K562 (cell line): ENCODE measurements around the gene STX3. TPM values are rescaled to one million over a fixed set of nuclear protein-coding genes. Genes with fewer than 3 reads are reported as not detected.
A peak's percentile ranks its signal among the peaks of the same experiment; 100 is the strongest.

ENCODE experiments used
- CHD1 ChIP-seq: fragments of 200-600 bp; sonication (generic); IDR thresholded peaks from one replicate; pipeline ENCODE4 v1.6.1; 2012; ENCODE audit warnings: mild to moderate bottlenecking, moderate library complexity, low read length, inconsistent platforms
- CTCF ChIP-seq, 3 experiments: IDR thresholded peaks in 2 of 3; conservative IDR thresholded peaks in 1 of 3; 2 replicates each; pipeline ENCODE4 v1.5.1; 2011 to 2012; ENCODE audit warnings: low read length in 3 of 3, mild to moderate bottlenecking in 3 of 3, control low read depth in 2 of 3, improper control_type of control experiment in 1 of 3, inconsistent platforms in 1 of 3, low read depth in 1 of 3, mixed read lengths in 1 of 3, moderate library complexity in 1 of 3; ENCODE audit not compliant: insufficient read depth in 2 of 3
- CUX1 ChIP-seq: fragments of 200-800 bp; sonication (Bioruptor generic); IDR thresholded peaks from 2 replicates; pipeline ENCODE4 v1.6.1; 2016; ENCODE audit warnings: missing genetic modification characterization, missing compliant biosample characterization
- DPF2 ChIP-seq: fragments of 450-650 bp; IDR thresholded peaks from 2 replicates; pipeline ENCODE4 v1.6.1; 2016
- JUN ChIP-seq, 2 experiments: sonication (generic) in 1 of 2; formaldehyde crosslinking in 1 of 2; IDR thresholded peaks; 2 replicates each; pipeline versions ENCODE4 v1.6.1 to v1.8.0; 2012 to 2022; ENCODE audit warnings: borderline replicate concordance in 2 of 2, mild to moderate bottlenecking in 2 of 2, improper control_type of control experiment in 1 of 2, low read depth in 1 of 2, low read length in 1 of 2, missing genetic modification reagents in 1 of 2
- MAFK ChIP-seq: IDR thresholded peaks from 2 replicates; pipeline ENCODE4 v1.6.1; 2011; ENCODE audit warnings: low read length, improper control_type of control experiment
- MAX ChIP-seq: sonication (generic); formaldehyde crosslinking; IDR thresholded peaks from 2 replicates; pipeline ENCODE4 v1.9.0; 2022; ENCODE audit warnings: mild to moderate bottlenecking, missing genetic modification reagents
- NFE2L1 ChIP-seq: fragments of 450-650 bp; IDR thresholded peaks from 2 replicates; pipeline ENCODE4 v1.6.1; 2016; ENCODE audit warnings: missing genetic modification characterization, low read depth, mild to moderate bottlenecking, missing compliant biosample characterization, moderate library complexity, borderline replicate concordance
- NONO ChIP-seq, 2 experiments: fragments of 200-400 bp in 1 of 2; fragments of 450-650 bp in 1 of 2; formaldehyde crosslinking in 1 of 2; IDR thresholded peaks; 2 replicates each; pipeline ENCODE4 v1.6.1; 2017; ENCODE audit warnings: low read depth in 2 of 2, mild to moderate bottlenecking in 2 of 2, moderate library complexity in 2 of 2, low read length in 1 of 2
- NRF1 ChIP-seq, 2 experiments: fragments of 450-650 bp; IDR thresholded peaks in 1 of 2; conservative IDR thresholded peaks in 1 of 2; 2 replicates each; pipeline ENCODE4 v1.6.1; 2014; ENCODE audit warnings: mild to moderate bottlenecking in 2 of 2
- PYGO2 ChIP-seq: fragments of 450-650 bp; IDR thresholded peaks from 2 replicates; pipeline ENCODE4 v1.6.1; 2016; ENCODE audit warnings: mild to moderate bottlenecking, missing genetic modification characterization, moderate library complexity, missing compliant biosample characterization
- SAP30 ChIP-seq: fragments of 200-600 bp; sonication (generic); IDR thresholded peaks from 2 replicates; pipeline ENCODE4 v1.6.1; 2012; ENCODE audit warnings: borderline replicate concordance, low read depth, mild to moderate bottlenecking, moderate library complexity, low read length, control low read depth, inconsistent platforms; ENCODE audit not compliant: insufficient read depth, poor library complexity, severe bottlenecking
- SRSF3 ChIP-seq: fragments of 200-400 bp; formaldehyde crosslinking; IDR thresholded peaks from 2 replicates; pipeline ENCODE4 v1.6.1; 2016; ENCODE audit warnings: mild to moderate bottlenecking, low read length, moderate library complexity; ENCODE audit not compliant: insufficient read depth
- ZBTB5 ChIP-seq: fragments of 450-650 bp; IDR thresholded peaks from 2 replicates; pipeline ENCODE4 v1.6.1; 2017; ENCODE audit warnings: antibody characterized with exemption
- ZNF551 ChIP-seq: fragments of 250-450 bp; sonication (Bioruptor Pico); IDR thresholded peaks from 2 replicates; pipeline ENCODE4 v1.5.0; 2021; ENCODE audit warnings: mild to moderate bottlenecking, moderate library complexity
- ZNF76 ChIP-seq: fragments of 250-450 bp; sonication (Bioruptor Pico); IDR thresholded peaks from 2 replicates; pipeline ENCODE4 v1.4.0; 2020; ENCODE audit warnings: mild to moderate bottlenecking, moderate library complexity, borderline replicate concordance
- polyA plus RNA-seq, 8 experiments: library from polyadenylated mRNA; depleted of rRNA in 4 of 8; stranded (reverse) in 5 of 8; unstranded in 3 of 8; fragments of >200 nt; fragmentation: Nextera tagmentation in 2 of 8; fragmentation: Illumina TruSeq in 1 of 8; extraction: Ambion mirVana in 2 of 8; extraction: Trizol in 1 of 8; gene quantifications; 2 replicates each; pipeline versions ENCODE4 v1.2.1 to v1.2.3, GENCODE V29; 2011 to 2014; ENCODE audit warnings: inconsistent platforms in 1 of 8, missing spikeins in 1 of 8
- total RNA-seq, 7 experiments: library from RNA; depleted of rRNA in 6 of 7; stranded (reverse); fragments of >200 nt in 6 of 7; fragmentation: Illumina TruSeq in 2 of 7; extraction: Trizol in 2 of 7; gene quantifications; 2 replicates each; pipeline versions ENCODE4 v1.2.1 to v1.2.3, GENCODE V29; 2011 to 2021; ENCODE audit warnings: low replicate concordance in 1 of 7

STX3 gene
- total and polyA plus RNA-seq, 9 of the 15 experiments (the other 6 are each of a cell fraction or from before 2014, with no cell fraction given), result 12.0 to 91.6 (median 48.7) TPM

GRCh38 chr11:59766542-59767224, 11.5 kb downstream of the STX3 start (continued):
- TF ChIP-seq NFE2L1 (tag) (no peak), SAP30 (no peak), PYGO2 (tag) (no peak), ZNF76 (CRISPR knock-in tag) (no peak), DPF2 (no peak; the same call in 1 of the 2 replicates), NRF1 (conservative IDR thresholded peaks at IDR 0.05 in 1 of 2, IDR thresholded peaks at IDR 0.05 in 1 of 2) (peak; percentile 39 to 58; a peak in 2 of 4 replicates), CTCF (IDR thresholded peaks at IDR 0.05 in 2 of 3, conservative IDR thresholded peaks at IDR 0.05 in 1 of 3; ENCODE audit: insufficient read depth in 2 of 3, low read depth in 1 of 3, low read length in 3 of 3) (no peak), JUN (IDR thresholded peaks at IDR 0.05; ENCODE audit: borderline replicate concordance, low read depth, low read length) (no peak), JUN (CRISPR knock-in tag; IDR thresholded peaks at IDR 0.05; ENCODE audit: borderline replicate concordance) (no peak), CHD1 (no peak), ZBTB5 (no peak), NONO (IDR thresholded peaks at IDR 0.05; ENCODE audit: low read depth in 2 of 2, low read length in 1 of 2) (peak in 1 of 2 experiments; percentile 64; a peak in 1 of 4 replicates), CUX1 (CRISPR knock-in tag) (no peak), MAX (peak; percentile 54), SRSF3 (no peak), ZNF551 (CRISPR knock-in tag) (no peak), MAFK (no peak)
